Stimulated activated CD8-positive, alpha-beta memory T cell treated with anti-CD3 and anti-CD28 coated beads, Interleukin-15, amount 100 ng/mL, for 1 hour (primary cell): Measurements from ENCODE around the gene ZNF267.
A peak's percentile ranks its signal among the peaks of the same experiment; 100 is the strongest.
"Not testable (repeated sequence)": the region's sequence is repeated elsewhere in the genome, so short reads cannot be mapped to it uniquely, and the experiment has no call there.

Experiments
- DNase-seq: peaks from one replicate; pipeline ENCODE4 v3.0.0-alpha.2; 2020; ENCODE audit warnings: low read depth

ZNF267 gene

GRCh38 chr16:31873556-31874365 is at the start of gene ZNF267:
ZNF267 (plus strand) TSS chr16:31873807; CDS start chr16:31873967, 160 bp downstream.
- peak; percentile 93 for DNase-seq

- DNase-seq, result no peak
Observed at GRCh38 chr16:31833047-31833446, 40.6 kb upstream of the ZNF267 start.

- DNase-seq, result not testable (repeated sequence)
Observed at GRCh38 chr16:31836396-31836795, 37.2 kb upstream of the ZNF267 start.

GRCh38 chr16:31842864-31843263 is 30.7 kb upstream of the ZNF267 start:
- no peak for DNase-seq

GRCh38 chr16:31848572-31848971 is 25.0 kb upstream of the ZNF267 start:
- DNase-seq, result not testable (repeated sequence)

GRCh38 chr16:31853291-31853690 is 20.3 kb upstream of the ZNF267 start:
- no peak for DNase-seq

- no peak for DNase-seq
Observed at GRCh38 chr16:31860508-31860907, 13.1 kb upstream of the ZNF267 start.

GRCh38 chr16:31861455-31861854 is 12.2 kb upstream of the ZNF267 start:
- no peak for DNase-seq

GRCh38 chr16:31862761-31863160 is 10.8 kb upstream of the ZNF267 start:
- no peak for DNase-seq

GRCh38 chr16:31868164-31868563 is 5.4 kb upstream of the ZNF267 start:
- DNase-seq, result no peak

GRCh38 chr16:31868691-31869167 is 4.9 kb upstream of the ZNF267 start:
- peak; percentile 74 for DNase-seq

- no peak for DNase-seq
Observed at GRCh38 chr16:31869511-31870201, 4.0 kb upstream of the ZNF267 start.

- DNase-seq, result no peak
Observed at GRCh38 chr16:31870809-31871208, 2.8 kb upstream of the ZNF267 start.

GRCh38 chr16:31871510-31871909 is 2.1 kb upstream of the ZNF267 start:
- no peak for DNase-seq

- DNase-seq, result no peak
Observed at GRCh38 chr16:31872201-31872600, 1.4 kb upstream of the ZNF267 start.

- DNase-seq, result no peak
Observed at GRCh38 chr16:31874366-31875111, 932 bp downstream of the ZNF267 start.

- no peak for DNase-seq
Observed at GRCh38 chr16:31875112-31875803, 1.7 kb downstream of the ZNF267 start.

GRCh38 chr16:31875928-31876547 is 2.4 kb downstream of the ZNF267 start:
- DNase-seq, result no peak

GRCh38 chr16:31876951-31877828 is 3.6 kb downstream of the ZNF267 start:
- DNase-seq, result no peak

GRCh38 chr16:31877876-31878642 is 4.5 kb downstream of the ZNF267 start:
- no peak for DNase-seq
